ENCODE data around the gene ALDH16A1. TPM values are rescaled to one million over a fixed set of nuclear protein-coding genes. Genes with fewer than 3 reads are reported as not detected.

Gene ALDH16A1
- polyA plus RNA-seq, 12 donors, result 7.3 to 19.4 (median 9.1) TPM; not detected in 1

GRCh38 chr19:49488046-49488862, 35.2 kb downstream of the ALDH16A1 start:
- no peak for DNase-seq

DNA sequence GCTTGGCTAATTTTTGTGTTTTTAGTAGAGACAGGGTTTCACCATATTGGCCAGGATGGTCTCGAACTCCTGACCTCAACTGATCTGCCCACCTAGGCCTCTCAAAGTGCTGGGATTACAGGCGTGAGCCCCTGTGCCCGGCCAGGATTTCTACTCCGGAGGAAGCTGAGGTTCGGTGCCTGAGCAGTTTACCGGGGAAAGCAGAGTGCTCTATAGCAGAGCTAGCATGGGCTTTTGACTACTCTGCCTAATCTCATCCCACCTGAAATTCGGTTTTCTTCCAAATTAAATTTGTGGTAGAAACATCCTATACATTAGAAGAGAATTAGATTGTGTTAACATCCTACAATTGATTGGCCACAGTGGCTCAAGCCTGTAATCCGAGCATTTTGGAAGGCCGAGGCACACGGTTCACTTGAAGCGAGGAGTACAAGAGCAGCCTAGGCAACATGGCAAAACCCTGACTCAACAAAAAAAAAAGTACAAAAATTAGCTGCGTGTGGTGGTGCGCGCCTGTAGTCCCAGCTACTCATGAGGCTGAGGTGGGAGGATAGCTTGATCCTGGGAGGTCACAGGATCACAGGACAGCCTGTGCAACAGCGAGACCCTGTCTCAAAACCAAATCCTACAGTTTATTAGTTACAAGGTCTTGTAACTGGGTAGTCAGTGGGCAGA, 36.0 kb downstream of the ALDH16A1 start:
- no peak for DNase-seq

GRCh38 chr19:49489601-49490167, 36.7 kb downstream of the ALDH16A1 start:
- DNase-seq, result no peak

DNA sequence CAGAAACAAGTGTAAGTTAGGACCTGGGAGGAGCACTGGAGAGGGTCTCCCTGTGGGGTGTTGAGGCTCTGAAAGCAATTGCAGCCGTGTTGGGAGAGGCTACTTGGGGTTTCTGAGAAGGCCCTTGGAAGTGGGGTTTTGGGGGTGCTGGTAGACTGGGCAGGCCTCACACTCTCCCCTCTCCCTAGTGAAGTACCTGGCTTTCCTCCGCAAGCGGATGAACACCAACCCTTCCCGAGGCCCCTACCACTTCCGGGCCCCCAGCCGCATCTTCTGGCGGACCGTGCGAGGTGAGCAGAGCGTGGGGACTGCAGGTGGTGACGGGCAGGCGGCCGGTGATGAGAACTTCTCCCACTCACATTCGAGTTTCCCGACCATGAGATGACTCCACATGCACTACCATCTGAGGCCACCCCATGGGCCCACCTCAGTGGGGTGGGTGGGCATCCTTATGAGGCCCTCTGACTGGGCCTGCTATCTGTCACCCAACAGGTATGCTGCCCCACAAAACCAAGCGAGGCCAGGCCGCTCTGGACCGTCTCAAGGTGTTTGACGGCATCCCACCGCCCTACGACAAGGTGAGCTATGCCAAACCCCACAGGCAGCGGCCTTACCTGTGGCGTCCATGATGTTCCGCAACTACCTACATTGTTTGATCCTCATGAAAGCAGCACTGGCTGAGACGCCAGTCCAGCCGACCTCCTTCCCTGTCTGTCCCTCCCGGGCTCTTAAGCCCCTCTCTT, 37.4 kb downstream of the ALDH16A1 start:
- DNase-seq, result no peak

- DNase-seq, result no peak
Measured at GRCh38 chr19:49491030-49491803, 38.2 kb downstream of the ALDH16A1 start.

DNA sequence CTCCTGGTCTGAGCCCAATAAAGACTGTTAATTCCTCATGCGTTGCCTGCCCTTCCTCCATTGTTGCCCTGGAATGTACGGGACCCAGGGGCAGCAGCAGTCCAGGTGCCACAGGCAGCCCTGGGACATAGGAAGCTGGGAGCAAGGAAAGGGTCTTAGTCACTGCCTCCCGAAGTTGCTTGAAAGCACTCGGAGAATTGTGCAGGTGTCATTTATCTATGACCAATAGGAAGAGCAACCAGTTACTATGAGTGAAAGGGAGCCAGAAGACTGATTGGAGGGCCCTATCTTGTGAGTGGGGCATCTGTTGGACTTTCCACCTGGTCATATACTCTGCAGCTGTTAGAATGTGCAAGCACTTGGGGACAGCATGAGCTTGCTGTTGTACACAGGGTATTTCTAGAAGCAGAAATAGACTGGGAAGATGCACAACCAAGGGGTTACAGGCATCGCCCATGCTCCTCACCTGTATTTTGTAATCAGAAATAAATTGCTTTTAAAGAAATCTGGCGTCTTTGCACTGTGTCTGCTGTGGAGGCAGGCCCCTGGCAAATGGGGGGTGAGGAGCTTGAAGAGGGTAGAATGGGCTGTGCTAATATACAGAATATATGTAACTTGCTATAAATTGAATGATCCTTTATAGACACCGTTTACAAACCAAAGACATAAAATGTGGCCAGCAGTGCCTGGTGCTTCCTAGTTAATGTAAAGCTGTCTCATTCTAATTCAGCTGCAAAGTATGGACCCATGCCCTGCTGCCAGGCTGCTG, 39.0 kb downstream of the ALDH16A1 start:
- DNase-seq, result no peak

- DNase-seq, result no peak
Measured at GRCh38 chr19:49492573-49493405, 39.8 kb downstream of the ALDH16A1 start.

DNA sequence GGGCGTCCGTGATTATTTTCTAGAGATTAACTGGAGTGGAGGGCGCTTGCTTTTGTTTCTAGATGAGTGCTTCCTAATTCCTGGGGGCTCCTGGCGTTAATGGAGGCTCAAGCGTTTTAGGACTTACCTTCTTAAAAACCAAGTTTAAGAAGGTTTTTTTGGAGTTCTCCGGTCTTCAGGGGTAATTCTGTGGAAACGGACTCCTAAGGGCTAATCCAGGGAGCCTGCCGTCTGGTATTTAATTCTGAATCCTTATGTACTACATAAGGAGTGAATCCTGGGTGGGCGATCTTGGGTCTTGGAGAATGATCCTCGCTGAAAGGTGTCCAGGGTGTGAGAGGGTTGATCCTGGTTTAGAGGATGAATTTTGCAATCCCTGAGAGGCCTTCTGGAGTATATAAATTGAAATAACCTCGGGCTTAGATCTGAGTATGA, 43.6 kb downstream of the ALDH16A1 start:
- DNase-seq, result no peak

- DNase-seq, result no peak
Measured at GRCh38 chr19:49497047-49497788, 44.2 kb downstream of the ALDH16A1 start.

DNA sequence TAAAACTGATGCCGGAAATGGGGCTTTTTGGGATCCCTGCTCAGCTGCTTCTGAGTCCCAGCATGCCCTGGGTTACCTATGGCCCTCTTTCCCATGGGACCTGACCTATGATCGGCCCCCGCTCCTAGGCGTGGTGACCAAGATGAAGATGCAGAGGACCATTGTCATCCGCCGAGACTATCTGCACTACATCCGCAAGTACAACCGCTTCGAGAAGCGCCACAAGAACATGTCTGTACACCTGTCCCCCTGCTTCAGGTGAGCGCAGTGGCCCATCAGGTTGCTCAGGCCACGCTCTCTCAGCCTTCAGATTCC, 44.7 kb downstream of the ALDH16A1 start:
- DNase-seq, result no peak

DNA sequence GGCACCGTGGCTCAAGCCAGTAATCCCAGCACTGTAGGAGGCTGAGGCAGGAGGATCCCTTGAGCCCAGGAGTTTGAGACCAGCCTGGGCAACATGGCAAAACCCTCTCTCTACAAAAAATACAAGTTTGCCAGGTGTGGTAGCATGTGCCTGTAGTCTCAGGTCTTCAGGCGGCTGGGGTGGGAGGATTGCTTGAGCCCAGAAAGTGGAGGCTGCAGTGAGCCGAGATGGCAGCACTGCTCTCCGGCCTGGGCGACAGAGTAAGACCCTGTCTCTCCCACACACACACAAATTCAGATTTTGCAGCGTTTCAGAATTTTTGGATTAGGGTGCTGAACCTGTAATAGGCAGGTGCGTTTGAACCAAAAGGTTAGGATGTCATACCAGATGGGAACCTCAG, 45.5 kb downstream of the ALDH16A1 start:
- DNase-seq, result no peak

DNA sequence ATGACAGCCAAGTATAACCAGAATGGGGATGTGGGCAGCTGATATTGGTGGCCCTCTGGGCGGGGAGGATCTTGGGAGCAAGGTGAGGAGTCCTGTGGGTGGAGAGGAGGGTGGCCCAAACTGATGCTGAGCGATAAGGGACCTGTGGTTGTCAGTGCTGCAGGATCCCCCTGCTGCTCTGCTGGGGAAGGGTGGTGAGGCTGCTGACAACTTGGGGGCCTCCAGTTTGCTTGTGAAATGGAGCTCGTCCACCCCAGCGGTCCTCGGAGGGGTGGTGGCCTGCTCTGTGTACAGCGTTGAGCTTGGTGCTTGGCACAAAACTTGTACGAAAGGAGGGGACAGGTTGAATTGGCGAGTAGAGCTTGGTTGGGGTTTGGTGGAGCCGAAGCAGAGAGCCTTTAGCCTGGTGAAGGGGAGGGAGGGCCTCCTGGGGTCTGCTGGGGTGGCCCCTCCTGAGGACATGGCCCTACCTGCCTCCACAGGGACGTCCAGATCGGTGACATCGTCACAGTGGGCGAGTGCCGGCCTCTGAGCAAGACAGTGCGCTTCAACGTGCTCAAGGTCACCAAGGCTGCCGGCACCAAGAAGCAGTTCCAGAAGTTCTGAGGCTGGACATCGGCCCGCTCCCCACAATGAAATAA, 46.1 kb downstream of the ALDH16A1 start:
- DNase-seq, result no peak

- DNase-seq, result peak; percentile 79
Measured at GRCh38 chr19:49502866-49503581, 50.0 kb downstream of the ALDH16A1 start.

GRCh38 chr19:49503582-49503962, 50.5 kb downstream of the ALDH16A1 start:
- no peak for DNase-seq

DNA sequence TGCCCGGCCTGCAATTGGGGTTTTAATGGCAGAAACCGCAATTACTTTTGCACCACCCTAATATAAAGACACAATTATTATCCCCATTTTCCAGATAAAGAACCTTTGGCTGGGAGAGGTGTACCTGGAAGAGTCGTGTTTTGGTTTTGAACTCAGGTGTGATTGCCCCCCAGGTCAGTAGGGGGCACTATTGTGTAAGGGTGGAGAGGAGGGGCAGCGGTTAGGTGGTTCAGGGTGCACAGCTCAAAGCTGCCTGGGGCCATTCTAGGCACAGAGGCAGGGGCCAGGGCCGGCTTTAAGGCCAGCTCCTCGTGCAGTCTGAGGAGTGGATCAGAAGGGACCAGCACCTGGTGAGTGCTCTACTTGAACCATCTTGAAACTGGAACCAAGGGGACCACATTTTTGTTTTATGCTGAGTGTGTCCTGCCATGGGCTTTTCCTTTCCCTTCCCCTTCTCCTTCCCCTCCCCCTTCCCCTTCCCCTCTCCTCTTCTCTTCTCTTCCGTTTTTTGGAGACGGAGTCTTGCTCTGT, 53.6 kb downstream of the ALDH16A1 start:
- no peak for DNase-seq

- DNase-seq, result no peak
Measured at GRCh38 chr19:49507803-49508494, 54.9 kb downstream of the ALDH16A1 start.
